ENCODE data around the gene MAN1C1. TPM values are rescaled to one million over a fixed set of nuclear protein-coding genes. Genes with fewer than 3 reads are reported as not detected.

MAN1C1 gene
- total RNA-seq, 4 donors from 2014 or later = 28.1 to 60.4 (median 32.7) TPM

DNA sequence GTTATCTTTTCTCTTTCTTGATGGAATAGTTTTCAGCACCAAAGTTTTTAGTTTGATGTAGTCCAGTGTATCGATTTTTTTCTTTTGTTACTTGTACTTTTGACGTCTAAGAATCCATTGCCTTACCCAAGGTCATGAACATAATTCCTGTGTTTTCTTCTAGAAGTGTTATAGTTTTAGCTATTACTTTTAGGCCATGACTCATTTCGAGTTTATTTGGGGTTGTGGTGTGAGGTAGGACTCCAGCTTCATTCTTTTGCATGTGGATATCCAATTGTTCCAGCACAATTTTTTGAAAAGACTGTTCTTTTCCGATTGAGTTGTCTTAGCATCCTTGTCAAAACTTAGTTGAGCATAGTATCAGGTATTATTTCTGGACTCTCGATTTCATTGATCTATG, 104.0 kb downstream of the MAN1C1 start:
- H3K27me3 ChIP-seq = no peaks in the 10 kb centered on the region
- H3K4me3 ChIP-seq (replicated peaks in 1 of 3) = no peak overlapping the region
- H3K4me1 ChIP-seq = peaks cover 5 to 8% of the 10 kb centered on the region in 2 donors
- no peaks in the 10 kb centered on the region for H3K9me3 ChIP-seq
- intact Hi-C loops (cut with DNase I) = no loop called here
- H3K36me3 ChIP-seq = no peaks in the 10 kb centered on the region
- WGBS, 2 donors = 89 to 92% methylated on average over 5 of the region's 5 CpGs
- H3K27ac ChIP-seq = no peak overlapping the region
- TF ChIP-seq, protein P1, sequence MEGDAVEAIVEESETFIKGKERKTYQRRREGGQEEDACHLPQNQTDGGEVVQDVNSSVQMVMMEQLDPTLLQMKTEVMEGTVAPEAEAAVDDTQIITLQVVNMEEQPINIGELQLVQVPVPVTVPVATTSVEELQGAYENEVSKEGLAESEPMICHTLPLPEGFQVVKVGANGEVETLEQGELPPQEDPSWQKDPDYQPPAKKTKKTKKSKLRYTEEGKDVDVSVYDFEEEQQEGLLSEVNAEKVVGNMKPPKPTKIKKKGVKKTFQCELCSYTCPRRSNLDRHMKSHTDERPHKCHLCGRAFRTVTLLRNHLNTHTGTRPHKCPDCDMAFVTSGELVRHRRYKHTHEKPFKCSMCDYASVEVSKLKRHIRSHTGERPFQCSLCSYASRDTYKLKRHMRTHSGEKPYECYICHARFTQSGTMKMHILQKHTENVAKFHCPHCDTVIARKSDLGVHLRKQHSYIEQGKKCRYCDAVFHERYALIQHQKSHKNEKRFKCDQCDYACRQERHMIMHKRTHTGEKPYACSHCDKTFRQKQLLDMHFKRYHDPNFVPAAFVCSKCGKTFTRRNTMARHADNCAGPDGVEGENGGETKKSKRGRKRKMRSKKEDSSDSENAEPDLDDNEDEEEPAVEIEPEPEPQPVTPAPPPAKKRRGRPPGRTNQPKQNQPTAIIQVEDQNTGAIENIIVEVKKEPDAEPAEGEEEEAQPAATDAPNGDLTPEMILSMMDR (IDR thresholded peaks at IDR 0.05) = no peak
- no peak for TF ChIP-seq POLR2A (IDR thresholded peaks at IDR 0.05)
- DNase-seq = no peak

DNA sequence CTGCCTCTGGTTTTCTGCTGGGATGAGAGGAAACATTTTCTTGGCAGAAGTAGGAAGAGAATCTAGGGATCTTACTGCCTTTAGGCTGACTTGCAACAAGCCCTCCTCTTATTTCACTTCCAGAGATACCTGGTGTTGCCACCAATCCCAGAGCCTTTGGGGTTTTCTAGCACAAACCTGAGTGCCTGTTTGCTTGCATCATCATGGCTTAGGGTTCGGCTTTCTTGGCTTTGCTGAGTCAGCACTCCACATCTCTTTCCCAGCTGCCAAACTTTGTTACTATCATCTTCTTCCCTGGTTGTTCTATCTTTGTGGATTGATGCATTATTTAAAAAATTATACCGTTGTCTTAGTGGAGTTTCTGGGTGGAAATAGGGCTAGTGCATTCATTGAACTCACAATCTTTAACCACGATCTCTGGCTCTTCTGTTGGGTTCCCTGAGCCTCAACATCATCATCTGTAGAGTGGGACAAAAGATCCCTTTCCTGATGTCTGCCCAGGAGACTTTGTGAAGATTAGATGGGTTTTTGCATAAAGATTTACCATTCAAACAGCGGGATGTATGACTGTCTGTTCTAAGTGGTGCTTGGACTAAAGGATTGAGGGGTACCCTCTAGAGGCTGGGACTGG, 106.8 kb downstream of the MAN1C1 start:
- Histone ChIP-seq H3K9me3 (no peaks in the 10 kb centered on the region), H3K27me3 (no peaks in the 10 kb centered on the region), H3K4me3 (replicated peaks in 1 of 3) (no peak overlapping the region), H3K4me1 (peaks cover 19 to 26% of the 10 kb centered on the region in 2 donors), H3K27ac (no peak overlapping the region), H3K36me3 (no peaks in the 10 kb centered on the region)
- intact Hi-C loops (cut with DNase I) = no loop called here
- 82 to 94% methylated on average over 4 of the region's 4 CpGs for WGBS, 2 donors
- TF ChIP-seq, protein P1 (IDR thresholded peaks at IDR 0.05) = no peak
- no peak for TF ChIP-seq POLR2A (IDR thresholded peaks at IDR 0.05)
- DNase-seq = no peak

DNA sequence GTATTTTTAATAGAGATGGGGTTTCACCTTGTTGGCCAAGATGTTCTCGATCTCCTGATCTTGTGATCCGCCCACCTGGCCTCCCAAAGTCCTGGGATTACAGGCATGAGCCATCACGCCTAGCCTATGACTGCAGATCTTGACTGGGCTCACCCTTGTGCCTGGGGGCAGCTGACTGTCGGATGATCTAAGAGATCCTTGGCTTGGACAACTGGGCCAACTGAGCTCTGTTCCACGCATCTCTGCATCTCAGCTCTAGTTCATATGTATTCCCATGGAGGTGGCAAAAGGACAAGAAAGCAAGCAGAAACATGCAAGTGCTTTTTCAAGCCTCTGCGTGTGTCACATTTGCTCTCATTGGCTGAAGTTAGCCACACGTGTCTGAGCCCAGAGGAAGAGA, 107.6 kb downstream of the MAN1C1 start:
- Histone ChIP-seq H3K4me1 (peaks cover 23 to 35% of the 10 kb centered on the region in 2 donors), H3K27me3 (no peaks in the 10 kb centered on the region), H3K36me3 (no peaks in the 10 kb centered on the region), H3K27ac (no peak overlapping the region), H3K4me3 (replicated peaks in 1 of 3) (no peak overlapping the region), H3K9me3 (no peaks in the 10 kb centered on the region)
- no peak for DNase-seq
- intact Hi-C loops (cut with DNase I) = no loop called here
- TF ChIP-seq, protein P1 (IDR thresholded peaks at IDR 0.05) = no peak
- TF ChIP-seq POLR2A (IDR thresholded peaks at IDR 0.05) = no peak
- WGBS, 2 donors = 87 to 90% methylated on average over 7 of the region's 7 CpGs

DNA sequence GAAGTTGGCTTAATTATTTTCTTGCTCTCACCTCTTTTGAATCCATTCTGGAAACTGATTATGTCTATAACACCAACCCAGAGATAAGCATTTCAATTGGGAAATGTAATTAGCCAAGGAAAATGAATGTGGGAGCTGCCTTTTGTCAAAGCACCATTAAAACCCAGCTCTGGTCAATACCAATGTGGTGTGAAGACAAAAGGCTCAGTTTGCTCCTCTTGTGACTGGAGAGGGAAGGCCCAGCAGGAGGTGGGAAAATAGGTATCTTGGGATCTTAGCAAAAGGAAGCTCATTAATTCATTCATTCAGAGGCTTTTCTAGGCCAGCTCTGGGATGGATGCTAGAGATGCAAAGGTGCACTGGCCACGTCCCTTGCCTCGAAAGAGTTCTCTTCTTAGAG, 108.4 kb downstream of the MAN1C1 start:
- intact Hi-C loops (cut with DNase I) = no loop called here
- peaks cover 30 to 42% of the 10 kb centered on the region in 2 donors for H3K4me1 ChIP-seq
- no peak for DNase-seq
- no peak overlapping the region for H3K4me3 ChIP-seq (replicated peaks in 1 of 3)
- TF ChIP-seq, protein P1 (IDR thresholded peaks at IDR 0.05) = no peak
- TF ChIP-seq POLR2A (IDR thresholded peaks at IDR 0.05) = no peak
- H3K36me3 ChIP-seq = no peaks in the 10 kb centered on the region
- WGBS, 2 donors = 93 to 100% methylated on average over 2 of the region's 2 CpGs
- no peak overlapping the region for H3K27ac ChIP-seq
- H3K27me3 ChIP-seq = no peaks in the 10 kb centered on the region
- H3K9me3 ChIP-seq = no peaks in the 10 kb centered on the region

DNA sequence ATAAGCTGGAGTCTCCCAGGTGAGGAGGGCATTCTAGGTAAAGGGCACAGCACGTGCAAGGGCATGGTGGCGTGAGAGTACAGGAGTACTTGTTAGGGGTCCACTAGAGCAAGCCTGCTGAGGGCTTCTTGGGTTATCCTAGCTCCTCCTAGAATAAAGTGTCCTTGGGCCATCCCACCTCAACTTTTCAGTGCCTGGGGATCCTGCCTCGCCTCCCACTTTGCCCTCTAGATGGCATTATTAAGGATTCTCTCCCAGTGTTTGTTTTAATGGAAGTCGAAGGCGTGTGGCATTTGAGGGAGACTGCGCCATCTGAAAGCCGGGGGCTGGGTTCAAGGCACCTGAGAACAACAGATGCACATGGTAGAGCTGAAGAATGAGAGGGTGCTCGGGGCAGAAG, 108.9 kb downstream of the MAN1C1 start:
- Histone ChIP-seq H3K36me3 (no peaks in the 10 kb centered on the region), H3K4me3 (replicated peaks in 1 of 3) (no peak overlapping the region), H3K27ac (peak overlapping the region in 2 of 3 donors; percentile 83 to 92), H3K27me3 (no peaks in the 10 kb centered on the region), H3K4me1 (peaks cover 35 to 48% of the 10 kb centered on the region in 2 donors), H3K9me3 (no peaks in the 10 kb centered on the region)
- 93 to 95% methylated on average over 8 of the region's 8 CpGs for WGBS, 2 donors
- no peak for TF ChIP-seq POLR2A (IDR thresholded peaks at IDR 0.05)
- TF ChIP-seq, protein P1 (IDR thresholded peaks at IDR 0.05) = no peak
- intact Hi-C loops (cut with DNase I) = no loop called here
- no peak for DNase-seq
